Activated CD4-positive, alpha-beta T cell treated with anti-CD3 and anti-CD28 coated beads for 4 hours (primary cell): ENCODE data around the gene RHOB.
"Not testable (repeated sequence)": the region's sequence is repeated elsewhere in the genome, so short reads cannot be mapped to it uniquely, and the experiment has no call there.

ENCODE experiments used
- DNase-seq, 2 donors: peaks; one replicate each; pipeline ENCODE4 v3.0.0-alpha.2; 2020

RHOB gene

DNA sequence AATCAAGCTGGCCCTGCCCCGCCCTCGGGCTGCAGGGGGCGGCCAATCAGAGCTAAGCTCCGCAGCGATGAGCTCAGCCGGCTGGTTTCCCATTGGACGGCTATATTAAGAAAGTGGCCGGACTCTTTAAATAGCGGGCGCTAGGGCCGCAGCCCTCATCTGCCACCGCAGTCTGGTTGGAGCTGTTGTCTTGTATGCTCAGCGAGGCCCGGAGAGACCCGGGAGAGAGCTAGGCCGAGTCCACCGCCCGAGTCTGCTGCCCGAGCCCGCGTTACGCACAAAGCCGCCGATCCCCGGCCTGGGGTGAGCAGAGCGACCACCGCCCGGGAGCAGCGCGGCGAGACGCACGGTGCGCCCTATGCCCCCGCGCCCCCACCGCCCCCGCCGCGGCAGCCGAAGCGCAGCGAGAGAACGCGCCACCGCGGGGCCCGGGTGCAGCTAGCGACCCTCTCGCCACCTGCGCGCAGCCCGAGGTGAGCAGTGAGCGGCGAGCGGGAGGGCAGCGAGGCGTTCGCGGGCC, at the start of gene RHOB:
Gene RHOB (plus strand): TSS at position 158 of the 520 bp plus-strand sequence. CDS start 392 bp downstream, outside the sequence.
- peak; percentile 83 to 85 for DNase-seq

GRCh38 chr2:20397811-20398447, 48.9 kb upstream of the RHOB start:
- no peak for DNase-seq

GRCh38 chr2:20398956-20399567, 47.8 kb upstream of the RHOB start:
- DNase-seq = no peak

GRCh38 chr2:20400306-20400705, 46.6 kb upstream of the RHOB start:
- DNase-seq = no peak

DNA sequence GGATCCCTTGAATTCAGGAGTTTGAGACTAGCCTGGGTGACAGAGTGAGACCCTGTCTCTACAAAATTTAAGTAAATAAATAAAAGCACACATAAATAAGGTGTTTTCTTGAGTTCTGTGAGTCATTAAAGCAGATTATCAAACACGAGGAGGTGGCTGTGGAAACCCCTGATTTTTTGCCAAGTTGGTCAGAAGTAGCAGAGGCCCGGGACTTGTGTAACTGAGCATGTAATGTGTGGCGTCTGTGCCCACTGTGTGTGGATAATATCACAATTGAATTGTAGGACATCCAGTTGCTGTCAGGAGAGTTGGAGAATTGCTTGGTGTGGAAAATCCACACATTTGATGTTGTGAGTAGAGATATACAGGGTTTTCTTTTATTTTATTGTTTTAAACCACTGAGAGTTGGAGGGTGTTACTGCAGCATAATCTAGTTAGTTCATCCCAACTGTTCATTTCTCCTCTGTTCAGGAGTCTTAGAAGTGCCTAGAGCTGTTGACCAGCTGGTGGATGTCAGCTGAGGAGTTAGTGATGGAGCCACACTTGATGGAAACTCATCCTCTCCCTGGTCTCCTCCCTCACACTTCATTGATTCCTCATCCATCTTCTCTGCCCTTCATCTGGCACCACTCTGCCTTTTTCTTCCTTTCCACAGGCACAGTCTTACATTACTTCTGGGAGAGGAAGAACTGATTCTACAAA, 45.9 kb upstream of the RHOB start:
- no peak for DNase-seq

DNA sequence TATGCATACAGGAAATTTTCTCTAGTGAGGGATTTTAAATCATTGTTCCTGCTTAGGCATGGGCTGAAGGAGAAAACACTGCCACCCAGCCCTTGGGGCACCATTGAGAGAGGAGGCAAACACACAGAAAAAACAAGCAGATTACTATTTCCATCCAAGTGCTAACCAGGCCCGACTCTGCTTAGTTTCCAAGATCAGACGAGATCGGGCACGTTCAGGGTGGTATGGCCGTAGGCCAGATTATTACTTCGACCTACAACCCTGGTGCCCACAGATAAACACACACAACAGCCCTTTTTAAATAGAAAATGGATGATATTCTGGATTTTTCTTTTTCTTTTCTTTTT, 45.4 kb upstream of the RHOB start:
- DNase-seq = no peak

- DNase-seq = no peak
Observed at GRCh38 chr2:20403774-20404312, 43.0 kb upstream of the RHOB start.

- no peak for DNase-seq
Observed at GRCh38 chr2:20404950-20405349, 41.9 kb upstream of the RHOB start.

GRCh38 chr2:20409039-20409438, 37.8 kb upstream of the RHOB start:
- DNase-seq = no peak

GRCh38 chr2:20410556-20411277, 36.2 kb upstream of the RHOB start:
- DNase-seq = no peak

- peak; percentile 62 to 65 for DNase-seq
Observed at GRCh38 chr2:20411361-20411894, 35.4 kb upstream of the RHOB start.

GRCh38 chr2:20414806-20415205, 32.1 kb upstream of the RHOB start:
- no peak for DNase-seq

GRCh38 chr2:20415511-20415918, 31.4 kb upstream of the RHOB start:
- no peak for DNase-seq

DNA sequence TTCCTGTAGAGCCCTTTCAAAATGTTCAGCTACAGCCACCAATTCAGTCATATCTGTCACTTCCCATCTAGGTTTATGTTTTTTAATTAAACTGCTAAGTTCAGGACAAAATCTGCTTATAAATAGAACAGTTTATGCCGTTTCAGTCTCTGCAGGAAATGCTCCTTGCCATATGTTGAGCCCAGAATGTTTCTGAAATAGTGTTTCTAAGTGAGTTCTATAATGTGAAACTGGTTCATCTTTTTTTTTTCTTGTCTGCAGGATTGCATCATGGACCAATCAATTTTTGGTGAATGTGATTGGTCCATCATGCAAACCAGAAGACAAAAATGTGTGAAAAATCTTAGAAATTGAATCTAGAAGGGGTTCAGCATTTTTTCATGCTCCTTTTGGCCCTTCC, 30.2 kb upstream of the RHOB start:
- no peak for DNase-seq

GRCh38 chr2:20417230-20417821, 29.5 kb upstream of the RHOB start:
- DNase-seq = not testable (repeated sequence)

DNA sequence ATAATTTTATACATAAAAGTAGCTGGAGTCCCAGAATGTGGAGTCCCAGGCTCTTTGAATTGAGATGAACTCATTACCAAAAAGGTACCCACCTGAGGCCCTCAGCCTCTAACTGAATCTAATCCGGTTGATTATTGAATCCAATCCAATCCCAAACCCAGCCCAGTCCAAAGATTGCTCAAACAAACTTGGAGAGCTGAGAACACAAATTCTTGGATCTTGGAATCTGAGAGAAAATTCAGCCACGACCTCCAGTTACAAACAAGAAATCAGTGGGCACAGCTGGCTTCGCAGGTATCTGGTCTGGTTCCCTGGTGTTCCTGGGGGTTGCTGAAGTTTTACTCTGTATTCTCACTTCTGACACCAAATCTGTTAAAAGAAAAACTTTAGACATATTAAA, 28.4 kb upstream of the RHOB start:
- DNase-seq = no peak

GRCh38 chr2:20419007-20419576, 27.8 kb upstream of the RHOB start:
- no peak for DNase-seq

GRCh38 chr2:20419752-20420151, 27.1 kb upstream of the RHOB start:
- DNase-seq = no peak

DNA sequence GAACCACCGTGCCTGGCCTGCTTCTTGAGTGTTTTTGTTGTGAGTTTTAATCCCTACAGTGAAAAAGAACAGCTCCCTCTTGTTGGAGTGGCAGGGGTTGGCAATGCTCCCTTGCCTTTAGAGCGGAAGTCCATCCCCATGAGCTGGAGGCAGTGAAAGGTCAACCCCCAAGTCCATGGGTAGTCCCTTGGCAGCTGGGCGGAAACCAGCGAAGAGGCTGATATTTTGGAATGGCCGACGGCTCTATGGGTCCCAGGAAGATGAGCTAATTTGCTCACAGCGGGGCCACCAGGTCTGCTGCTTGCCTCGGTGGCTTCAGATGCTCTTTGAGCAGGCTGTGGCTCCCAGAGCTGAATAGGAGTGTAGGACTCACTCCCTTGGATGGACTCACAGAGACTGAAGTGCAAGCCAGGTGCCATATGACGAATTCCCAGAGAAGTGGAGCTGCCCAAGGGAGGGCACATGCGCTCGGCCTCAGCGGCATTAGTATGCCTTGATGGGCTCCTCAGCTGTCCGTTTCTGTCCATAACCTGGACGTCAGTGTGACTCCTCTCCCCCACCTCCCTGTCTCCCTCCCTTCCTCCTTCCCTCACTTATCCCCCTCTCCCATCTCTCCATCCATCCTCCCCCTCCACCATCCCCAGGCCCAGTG, 25.4 kb upstream of the RHOB start:
- DNase-seq = no peak

DNA sequence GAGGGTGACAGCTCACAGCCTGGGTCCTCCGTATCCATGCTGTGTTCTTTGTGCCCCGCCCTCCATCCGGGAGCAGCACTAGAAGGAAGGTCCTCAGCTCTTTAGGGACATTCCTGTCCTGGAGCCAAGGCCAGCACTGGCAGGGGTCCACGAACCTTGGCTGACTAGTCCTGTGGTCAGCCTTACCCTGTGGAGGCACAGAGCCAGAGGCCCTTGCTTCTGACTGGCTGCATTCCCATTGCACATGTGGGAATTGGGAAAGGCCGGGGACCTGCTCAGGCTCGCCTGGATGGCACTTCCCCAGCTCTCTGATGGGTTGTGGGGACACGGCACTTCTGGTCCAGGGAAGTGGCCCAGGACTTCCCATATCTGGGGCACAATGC, 24.9 kb upstream of the RHOB start:
- no peak for DNase-seq
